Endothelial cell of umbilical vein (primary cell): Measurements from ENCODE around the gene TRANK1.

ENCODE experiments used
- JUN ChIP-seq: IDR thresholded peaks from 2 replicates; pipeline ENCODE4 v1.6.1; 2011; ENCODE audit warnings: borderline replicate concordance, low read depth; ENCODE audit not compliant: insufficient read length, insufficient read depth
- POLR2A ChIP-seq: IDR thresholded peaks from 2 replicates; pipeline ENCODE4 v1.6.1; 2012; ENCODE audit warnings: low read depth, mild to moderate bottlenecking, control low read depth, low read length
- TF ChIP-seq, protein P1 (sequence below), 2 donors: IDR thresholded peaks; 1 replicate in 1 of 2; 2 replicates in 1 of 2; pipeline ENCODE4 v1.5.1; 2011; ENCODE audit warnings: low read length in 2 of 2, mild to moderate bottlenecking in 2 of 2, moderate library complexity in 2 of 2, control low read depth in 1 of 2, inconsistent platforms in 1 of 2, low read depth in 1 of 2; ENCODE audit not compliant: insufficient read depth in 1 of 2; ENCODE audit errors: extremely low read depth in 1 of 2

DNA sequence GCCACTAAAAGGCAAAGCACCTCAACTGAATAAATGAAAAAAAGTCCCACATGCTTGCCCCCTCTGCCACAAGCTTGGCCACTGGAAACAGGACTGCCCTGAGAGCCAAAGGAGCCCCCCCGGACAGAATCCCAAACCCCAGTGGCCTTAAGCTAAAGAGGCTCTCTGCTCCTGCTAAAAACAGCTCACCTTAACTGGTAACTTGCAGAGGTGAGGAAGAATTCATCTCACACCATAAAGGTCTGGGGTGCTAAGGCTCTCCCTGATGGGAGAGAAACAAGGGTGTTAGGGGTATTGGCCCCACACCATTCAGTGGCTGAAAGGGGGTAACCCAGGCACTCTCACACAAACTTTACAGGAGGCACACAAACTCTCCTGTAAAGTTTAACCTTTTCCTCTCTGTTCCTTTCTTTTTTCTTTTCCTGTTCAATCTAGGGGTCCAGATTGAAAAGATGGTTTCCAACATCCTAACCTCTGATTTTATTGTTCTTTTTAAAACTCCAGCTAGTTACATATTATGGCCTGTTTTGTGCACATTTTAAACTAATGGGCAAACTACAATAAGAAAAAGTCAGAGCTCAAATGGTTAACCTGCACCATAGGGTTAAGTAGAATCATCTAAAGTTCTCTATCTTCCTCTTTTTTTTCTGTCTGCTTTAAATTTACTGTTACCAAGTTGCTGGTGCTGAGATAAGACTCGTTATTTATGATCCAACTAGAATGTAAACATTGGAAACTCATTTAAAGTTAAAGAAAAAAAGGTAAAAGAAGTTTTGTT is 19.9 kb downstream of the TRANK1 start:
- TF ChIP-seq, protein P1, sequence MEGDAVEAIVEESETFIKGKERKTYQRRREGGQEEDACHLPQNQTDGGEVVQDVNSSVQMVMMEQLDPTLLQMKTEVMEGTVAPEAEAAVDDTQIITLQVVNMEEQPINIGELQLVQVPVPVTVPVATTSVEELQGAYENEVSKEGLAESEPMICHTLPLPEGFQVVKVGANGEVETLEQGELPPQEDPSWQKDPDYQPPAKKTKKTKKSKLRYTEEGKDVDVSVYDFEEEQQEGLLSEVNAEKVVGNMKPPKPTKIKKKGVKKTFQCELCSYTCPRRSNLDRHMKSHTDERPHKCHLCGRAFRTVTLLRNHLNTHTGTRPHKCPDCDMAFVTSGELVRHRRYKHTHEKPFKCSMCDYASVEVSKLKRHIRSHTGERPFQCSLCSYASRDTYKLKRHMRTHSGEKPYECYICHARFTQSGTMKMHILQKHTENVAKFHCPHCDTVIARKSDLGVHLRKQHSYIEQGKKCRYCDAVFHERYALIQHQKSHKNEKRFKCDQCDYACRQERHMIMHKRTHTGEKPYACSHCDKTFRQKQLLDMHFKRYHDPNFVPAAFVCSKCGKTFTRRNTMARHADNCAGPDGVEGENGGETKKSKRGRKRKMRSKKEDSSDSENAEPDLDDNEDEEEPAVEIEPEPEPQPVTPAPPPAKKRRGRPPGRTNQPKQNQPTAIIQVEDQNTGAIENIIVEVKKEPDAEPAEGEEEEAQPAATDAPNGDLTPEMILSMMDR (IDR thresholded peaks at IDR 0.05; ENCODE audit: extremely low read depth in 1 of 2, insufficient read depth in 1 of 2, low read depth in 1 of 2, low read length in 2 of 2): no peak
- TF ChIP-seq POLR2A: no peak
- TF ChIP-seq JUN: no peak
